Measurements from ENCODE around the gene STMND1. TPM values are rescaled to one million over a fixed set of nuclear protein-coding genes. Genes with fewer than 3 reads are reported as not detected.

STMND1 gene
- total RNA-seq, 2 donors from 2014 or later: 0.18 TPM; not detected in 1

GRCh38 chr6:17081273-17081672 is 20.6 kb upstream of the STMND1 start:
- no peaks in the 10 kb centered on the region for H3K27me3 ChIP-seq (ENCODE audit: control insufficient read depth, insufficient read depth, low read length, poor library complexity, severe bottlenecking)
- H3K9ac ChIP-seq (ENCODE audit: extremely low read depth, low read length, poor library complexity, severe bottlenecking): no peak overlapping the region
- H3K4me1 Mint-ChIP-seq: no peaks in the 10 kb centered on the region
- peaks cover 8% of the 10 kb centered on the region for H3K27me3 Mint-ChIP-seq (ENCODE audit: insufficient read depth)
- no peaks in the 10 kb centered on the region for H3K36me3 Mint-ChIP-seq (ENCODE audit: low read depth)
- no peak overlapping the region for H3K4me3 Mint-ChIP-seq
- no peaks in the 10 kb centered on the region for H3K9me3 ChIP-seq (ENCODE audit: control insufficient read depth, low read length)
- no peak for DNase-seq
- H3K27ac ChIP-seq (ENCODE audit: low read depth, low read length): no peak overlapping the region
- no peaks in the 10 kb centered on the region for H3K4me1 ChIP-seq (ENCODE audit: control insufficient read depth, insufficient read depth, low read length)
- WGBS, 2 experiments (ENCODE audit: insufficient coverage in 1 of 2, insufficient read length in 1 of 2): 80 to 100% methylated on average over 1 to 4 of the region's 4 CpGs
- TF ChIP-seq CTCF (conservative IDR thresholded peaks at IDR 0.05): no peak
- no peaks in the 10 kb centered on the region for H3K36me3 ChIP-seq (ENCODE audit: control insufficient read depth, insufficient read depth, low read length)
- H3K4me3 ChIP-seq (ENCODE audit: low read length): no peak overlapping the region
- no peak overlapping the region for H3K27ac Mint-ChIP-seq
- H3K9me3 Mint-ChIP-seq: peaks cover under 1% of the 10 kb centered on the region

- H3K36me3 Mint-ChIP-seq (ENCODE audit: low read depth): no peaks in the 10 kb centered on the region
- H3K27me3 ChIP-seq (ENCODE audit: control insufficient read depth, insufficient read depth, low read length, poor library complexity, severe bottlenecking): no peaks in the 10 kb centered on the region
- DNase-seq: no peak
- H3K9ac ChIP-seq (ENCODE audit: extremely low read depth, low read length, poor library complexity, severe bottlenecking): no peak overlapping the region
- whole genome bisulfite sequencing, 2 experiments (ENCODE audit: insufficient coverage in 1 of 2, insufficient read length in 1 of 2): 93 to 100% methylated on average over 2 to 4 of the region's 5 CpGs
- no peaks in the 10 kb centered on the region for H3K4me1 ChIP-seq (ENCODE audit: control insufficient read depth, insufficient read depth, low read length)
- TF ChIP-seq CTCF (conservative IDR thresholded peaks at IDR 0.05): no peak
- no peaks in the 10 kb centered on the region for H3K4me1 Mint-ChIP-seq
- no peak overlapping the region for H3K27ac Mint-ChIP-seq
- no peaks in the 10 kb centered on the region for H3K9me3 ChIP-seq (ENCODE audit: control insufficient read depth, low read length)
- no peak overlapping the region for H3K4me3 Mint-ChIP-seq
- H3K27ac ChIP-seq (ENCODE audit: low read depth, low read length): no peak overlapping the region
- no peaks in the 10 kb centered on the region for H3K36me3 ChIP-seq (ENCODE audit: control insufficient read depth, insufficient read depth, low read length)
- peaks cover 8% of the 10 kb centered on the region for H3K27me3 Mint-ChIP-seq (ENCODE audit: insufficient read depth)
- H3K4me3 ChIP-seq (ENCODE audit: low read length): no peak overlapping the region
- no peaks in the 10 kb centered on the region for H3K9me3 Mint-ChIP-seq
Measured at GRCh38 chr6:17081860-17082508, 19.9 kb upstream of the STMND1 start.

- no peaks in the 10 kb centered on the region for H3K4me1 ChIP-seq (ENCODE audit: control insufficient read depth, insufficient read depth, low read length)
- no peak overlapping the region for H3K27ac Mint-ChIP-seq
- H3K27me3 Mint-ChIP-seq (ENCODE audit: insufficient read depth): peaks cover 4% of the 10 kb centered on the region
- H3K9me3 ChIP-seq (ENCODE audit: control insufficient read depth, low read length): no peaks in the 10 kb centered on the region
- H3K4me1 Mint-ChIP-seq: no peaks in the 10 kb centered on the region
- H3K27ac ChIP-seq (ENCODE audit: low read depth, low read length): no peak overlapping the region
- no peaks in the 10 kb centered on the region for H3K27me3 ChIP-seq (ENCODE audit: control insufficient read depth, insufficient read depth, low read length, poor library complexity, severe bottlenecking)
- H3K9me3 Mint-ChIP-seq: no peaks in the 10 kb centered on the region
- H3K36me3 Mint-ChIP-seq (ENCODE audit: low read depth): no peaks in the 10 kb centered on the region
- H3K4me3 ChIP-seq (ENCODE audit: low read length): no peak overlapping the region
- 86 to 90% methylated on average over 1 to 3 of the region's 3 CpGs for WGBS, 2 experiments (ENCODE audit: insufficient coverage in 1 of 2, insufficient read length in 1 of 2)
- H3K9ac ChIP-seq (ENCODE audit: extremely low read depth, low read length, poor library complexity, severe bottlenecking): no peak overlapping the region
- DNase-seq: no peak
- no peak overlapping the region for H3K4me3 Mint-ChIP-seq
- H3K36me3 ChIP-seq (ENCODE audit: control insufficient read depth, insufficient read depth, low read length): no peaks in the 10 kb centered on the region
- TF ChIP-seq CTCF (conservative IDR thresholded peaks at IDR 0.05): no peak
Measured at GRCh38 chr6:17083397-17083796, 18.5 kb upstream of the STMND1 start.
